ENCODE measurements around the gene SPC24.

DNA sequence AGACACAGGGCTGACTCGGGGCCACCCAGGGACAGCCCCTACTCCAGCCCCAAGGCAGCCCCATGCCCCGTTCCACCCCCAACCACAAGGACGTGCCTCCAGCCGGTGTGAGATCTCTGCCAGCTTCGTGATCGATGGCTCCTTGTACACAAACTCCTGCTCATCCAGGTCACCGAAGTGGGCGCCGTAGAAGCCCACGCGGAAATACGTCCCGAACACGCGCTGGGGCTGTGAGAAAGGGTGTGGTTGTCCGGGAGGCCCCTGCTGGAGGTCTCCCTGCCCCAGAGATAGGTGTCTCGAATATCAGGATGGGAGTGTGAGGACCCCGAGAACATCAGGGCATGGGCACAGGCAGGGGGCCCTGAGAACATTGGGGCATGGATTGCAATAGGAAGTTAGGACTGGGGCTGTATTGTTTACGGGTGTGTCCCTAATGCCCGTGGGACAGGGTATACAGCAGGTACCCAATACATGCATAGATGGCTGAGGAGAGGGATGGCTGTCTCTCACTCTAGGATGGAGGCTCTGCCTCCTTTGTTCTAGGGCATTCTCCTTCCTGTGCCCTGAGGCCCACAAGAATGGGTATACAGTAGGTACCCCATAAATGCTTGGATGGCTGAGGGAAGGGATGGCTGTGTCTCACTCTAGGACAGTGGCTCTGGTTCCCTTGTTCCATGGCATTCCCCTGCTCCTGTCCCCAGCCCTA, 47.1 kb upstream of the SPC24 start:
- TF ChIP-seq CTCF (conservative IDR thresholded peaks at IDR 0.05), result no peak
- TF ChIP-seq EZH2 (IDR thresholded peaks at IDR 0.05; ENCODE audit: low read depth), result no peak

Measured in PC-9 (cell line).